GM21737 (cell line): ENCODE data around the gene DEPDC5.

ENCODE experiments used
- ATAC-seq: cut with Tn5 transposase; IDR thresholded peaks from one replicate; pipeline ENCODE4 v1.9.1; 2021; ENCODE audit warnings: mild to moderate bottlenecking, moderate library complexity; ENCODE audit not compliant: unreplicated experiment

DEPDC5 gene

DNA sequence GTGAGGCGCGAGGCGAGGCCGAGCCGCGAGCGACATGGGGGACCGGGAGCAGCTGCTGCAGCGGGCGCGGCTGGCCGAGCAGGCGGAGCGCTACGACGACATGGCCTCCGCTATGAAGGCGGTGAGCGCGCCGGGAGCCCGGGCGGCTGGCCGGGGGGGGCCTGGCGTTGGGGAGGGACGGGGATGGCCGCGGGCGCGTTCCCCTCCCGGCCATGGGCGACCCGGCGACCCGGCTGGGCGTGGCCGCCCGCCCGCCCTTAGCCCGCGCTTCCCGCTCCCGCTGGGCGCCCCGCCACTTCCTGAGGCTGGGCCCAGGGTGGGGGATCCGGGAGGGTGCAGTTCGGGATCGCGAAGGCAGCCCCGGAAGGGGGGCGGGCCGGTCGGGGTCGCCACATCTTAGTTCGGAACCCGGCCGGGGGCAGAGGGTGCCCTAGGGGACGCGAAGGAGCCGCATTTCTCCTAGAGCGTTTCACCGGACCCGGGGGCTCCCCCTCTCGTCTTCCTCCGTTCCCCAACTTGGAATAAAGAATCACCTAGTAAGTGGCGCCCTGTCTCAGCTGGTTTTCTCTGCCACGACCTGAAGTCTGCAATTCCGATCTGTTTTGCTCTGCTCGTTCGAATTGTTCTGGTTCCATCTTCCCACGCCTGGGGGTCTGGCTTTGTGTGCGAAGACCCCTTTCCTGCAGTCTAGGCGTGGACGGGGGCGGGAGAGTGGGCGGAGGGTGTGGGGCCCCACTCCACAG lies 191.1 kb downstream of the DEPDC5 start:
- ATAC-seq = peak; percentile 24

DNA sequence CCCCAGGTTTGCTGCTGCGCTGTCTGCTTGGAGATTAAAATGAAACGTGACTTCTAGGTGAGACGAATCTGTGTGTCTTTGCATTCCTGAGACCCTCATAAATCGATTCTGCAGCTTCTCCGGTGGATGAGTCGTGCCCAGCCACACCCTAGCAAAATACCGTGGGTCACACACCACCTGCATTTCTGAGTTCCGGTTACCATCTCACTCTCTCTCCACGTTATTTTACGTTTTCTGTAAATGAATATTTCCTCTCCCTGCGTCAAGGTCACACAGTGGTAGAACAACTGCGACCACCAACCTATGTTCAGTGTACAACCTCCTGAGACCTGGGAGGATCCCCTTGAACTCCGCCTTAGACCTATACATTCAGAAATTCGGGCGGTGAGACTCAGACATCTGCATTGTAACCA lies 191.6 kb downstream of the DEPDC5 start:
- ATAC-seq = no peak

- no peak for ATAC-seq
Observed at GRCh38 chr22:31945971-31946680, 192.3 kb downstream of the DEPDC5 start.

DNA sequence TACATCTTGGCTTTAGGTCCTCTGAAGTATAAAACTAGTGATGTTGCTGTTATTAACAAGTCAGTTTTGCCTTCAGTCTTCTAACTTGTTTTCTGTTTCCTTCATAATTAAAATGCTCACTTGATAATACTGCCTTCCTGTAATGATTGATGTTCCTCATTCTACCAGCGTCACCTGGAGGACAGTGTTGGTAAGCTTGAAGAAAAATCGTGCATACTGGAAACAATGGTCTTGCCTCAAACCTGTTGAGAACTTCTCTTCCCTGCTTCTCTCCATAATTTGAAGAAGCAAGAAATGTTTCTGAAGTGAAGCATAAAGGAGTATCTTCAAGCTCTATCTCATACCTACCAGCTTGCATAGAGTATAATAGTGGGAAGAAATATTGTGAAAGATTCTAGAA lies 193.5 kb downstream of the DEPDC5 start:
- ATAC-seq = no peak

DNA sequence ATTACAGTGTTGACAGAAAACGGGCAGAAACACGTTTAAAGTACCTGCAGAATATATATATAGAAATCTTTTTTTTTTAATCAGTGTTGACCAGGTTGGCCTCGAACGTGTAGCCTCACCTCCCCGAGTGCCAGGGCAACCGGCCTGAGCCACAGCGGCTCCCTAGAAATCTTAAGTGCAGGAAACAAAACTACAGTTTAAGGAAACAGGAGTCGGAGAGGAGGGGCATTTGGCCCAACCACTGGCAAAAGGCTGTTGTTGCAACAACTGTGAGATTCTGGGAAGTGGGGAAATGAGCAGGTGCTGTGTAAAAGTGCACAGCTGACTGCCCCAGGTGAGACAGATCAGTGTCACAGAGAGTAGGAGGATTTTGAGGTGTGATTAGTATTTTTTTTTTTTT lies 194.2 kb downstream of the DEPDC5 start:
- no peak for ATAC-seq

- no peak for ATAC-seq
Observed at GRCh38 chr22:31950226-31950625, 196.4 kb downstream of the DEPDC5 start.

- ATAC-seq = no peak
Observed at GRCh38 chr22:31951194-31952093, 197.6 kb downstream of the DEPDC5 start.

- ATAC-seq = no peak
Observed at GRCh38 chr22:31952094-31952401, 198.2 kb downstream of the DEPDC5 start.

GRCh38 chr22:31952472-31952871 lies 198.7 kb downstream of the DEPDC5 start:
- no peak for ATAC-seq

- ATAC-seq = no peak
Observed at GRCh38 chr22:31953261-31953660, 199.4 kb downstream of the DEPDC5 start.

GRCh38 chr22:31954535-31955523 lies 201.0 kb downstream of the DEPDC5 start:
- ATAC-seq = no peak

- ATAC-seq = no peak
Observed at GRCh38 chr22:31956360-31956759, 202.5 kb downstream of the DEPDC5 start.
